Measurements from ENCODE around the gene ASCC1. TPM values are rescaled to one million over a fixed set of nuclear protein-coding genes. Genes with fewer than 3 reads are reported as not detected.

Gene ASCC1
- total and polyA plus RNA-seq, 2 of the 13 experiments (the other 11 are each of a cell fraction or from before 2014, with no cell fraction given) = 21.6 to 30.1 TPM

GRCh38 chr10:72194949-72195348 is 21.1 kb downstream of the ASCC1 start:
- no TSS peak for BruUV-seq (replicated peaks)
- ATAC-seq = no peak
- in situ Hi-C loops (cut with HindIII; ENCODE audit: extremely low pct_ligation_motif_present, low pct_unique_long_range_greater_than_20kb) = no loop called here
- H3K9me3 ChIP-seq (ENCODE audit: low read length) = no peaks in the 10 kb centered on the region
- ChIA-PET CTCF (ENCODE audit: low intra/inter-chr PET ratio, low total read pairs) (no interaction called here), POLR2A (interaction anchor here (0.7 kb wide), 1 partner anchor 137 kb away, joined by 3 read pairs; no protein-coding TSS in a partner anchor)
- no peak overlapping the region for H2AFZ ChIP-seq (ENCODE audit: low read length)
- no peak for TF ChIP-seq ZBTB46 (CRISPR knock-in tag; IDR thresholded peaks at IDR 0.05; ENCODE audit: borderline replicate concordance)
- H4K20me1 ChIP-seq (ENCODE audit: insufficient read depth, low read length) = no peaks in the 10 kb centered on the region
- no peak overlapping the region for H3K4me3 ChIP-seq (replicated peaks in 1 of 3; ENCODE audit: insufficient read depth in 1 of 3, low read depth in 2 of 3, low read length in 3 of 3)
- no peaks in the 10 kb centered on the region for H3K4me1 ChIP-seq (ENCODE audit: insufficient read depth, low read length)
- no peaks in the 10 kb centered on the region for H3K79me2 ChIP-seq (ENCODE audit: insufficient read depth, low read length)
- 100% methylated on average over 2 of the region's 2 CpGs for WGBS (ENCODE audit: low lambda C conversion rate)
- intact Hi-C loops (cut with micrococcal nuclease; ENCODE audit: unreplicated experiment) = no loop called here
- H3K27me3 ChIP-seq (ENCODE audit: control insufficient read depth in 1 of 2, insufficient read depth in 2 of 2, low read length in 2 of 2) = no peaks in the 10 kb centered on the region
- no peak for FAIRE-seq
- H3K36me3 ChIP-seq (replicated peaks in 1 of 2; ENCODE audit: control insufficient read depth in 1 of 2, insufficient read depth in 2 of 2, low read length in 2 of 2) = peaks cover 4 to 12% of the 10 kb centered on the region in 2 experiments; a peak in 4 of 5 replicates
- DNase-seq (ENCODE audit: low spot score) = no peak
- no peak overlapping the region for H3K9ac ChIP-seq (ENCODE audit: insufficient read depth, low read depth, low read length)
- no peak overlapping the region for H3K27ac ChIP-seq (ENCODE audit: extremely low read length, insufficient read depth, low read length)
- no peak overlapping the region for H3K4me2 ChIP-seq (ENCODE audit: low read depth, low read length)

- Histone ChIP-seq H3K9me3 (ENCODE audit: low read length) (no peaks in the 10 kb centered on the region), H3K27ac (ENCODE audit: extremely low read length, insufficient read depth, low read length) (no peak overlapping the region), H3K79me2 (ENCODE audit: insufficient read depth, low read length) (no peaks in the 10 kb centered on the region), H3K9ac (ENCODE audit: insufficient read depth, low read depth, low read length) (no peak overlapping the region), H3K4me3 (replicated peaks in 1 of 3; ENCODE audit: insufficient read depth in 1 of 3, low read depth in 2 of 3, low read length in 3 of 3) (no peak overlapping the region), H3K4me2 (ENCODE audit: low read depth, low read length) (no peak overlapping the region), H3K4me1 (ENCODE audit: insufficient read depth, low read length) (no peaks in the 10 kb centered on the region), H2AFZ (ENCODE audit: low read length) (no peak overlapping the region), H4K20me1 (ENCODE audit: insufficient read depth, low read length) (no peaks in the 10 kb centered on the region), H3K27me3 (ENCODE audit: control insufficient read depth in 1 of 2, insufficient read depth in 2 of 2, low read length in 2 of 2) (no peaks in the 10 kb centered on the region), H3K36me3 (replicated peaks in 1 of 2; ENCODE audit: control insufficient read depth in 1 of 2, insufficient read depth in 2 of 2, low read length in 2 of 2) (peaks cover 0 to 3% of the 10 kb centered on the region in 2 experiments; a peak in 1 of 5 replicates)
- DNase-seq (ENCODE audit: low spot score) = no peak
- intact Hi-C loops (cut with micrococcal nuclease; ENCODE audit: unreplicated experiment) (no loop called here), in situ Hi-C loops (cut with HindIII; ENCODE audit: extremely low pct_ligation_motif_present, low pct_unique_long_range_greater_than_20kb) (no loop called here)
- no peak for FAIRE-seq
- CTCF ChIA-PET (ENCODE audit: low intra/inter-chr PET ratio, low total read pairs) = no interaction called here
- POLR2A ChIA-PET = no interaction called here
- ATAC-seq = no peak
- BruUV-seq (replicated peaks) = no TSS peak
- 97% methylated on average over 3 of the region's 3 CpGs for WGBS (ENCODE audit: low lambda C conversion rate)
- TF ChIP-seq ZMAT5 (CRISPR knock-in tag; IDR thresholded peaks at IDR 0.05; ENCODE audit: borderline replicate concordance, low read depth) = no peak
- TF ChIP-seq AHR (CRISPR knock-in tag; IDR thresholded peaks at IDR 0.05) = no peak
- TF ChIP-seq KLF12 (CRISPR knock-in tag; IDR thresholded peaks at IDR 0.05; ENCODE audit: borderline replicate concordance) = no peak
- TF ChIP-seq ZFP41 (CRISPR knock-in tag; IDR thresholded peaks at IDR 0.05; ENCODE audit: borderline replicate concordance) = no peak
- TF ChIP-seq PAXIP1 (CRISPR knock-in tag; conservative IDR thresholded peaks at IDR 0.05) = no peak
- TF ChIP-seq IKZF1 (IDR thresholded peaks at IDR 0.05) = no peak
- no peak for TF ChIP-seq PRDM10 (CRISPR knock-in tag; IDR thresholded peaks at IDR 0.05; ENCODE audit: low read depth)
- no peak for TF ChIP-seq NFE2 (CRISPR knock-in tag; IDR thresholded peaks at IDR 0.05)
Measured at GRCh38 chr10:72186982-72187330, 29.1 kb downstream of the ASCC1 start.

All from HepG2 (cell line).